Activated T-cell treated with anti-CD3 and anti-CD28 coated beads, Interleukin-2, amount 50 U/mL, for 24 hours (primary cell): ENCODE data around the gene KLHDC3.
A peak's percentile ranks its signal among the peaks of the same experiment; 100 is the strongest.

Experiments
- DNase-seq: peaks from one replicate; pipeline ENCODE4 v3.0.0-alpha.2; 2020
- H3K27ac Mint-ChIP-seq: 2 replicates; pipeline ENCODE4 v1.8.0; 2020; ENCODE audit warnings: mild to moderate bottlenecking, mixed read lengths
- H3K27me3 Mint-ChIP-seq: 2 replicates; pipeline ENCODE4 v1.8.0; 2020; ENCODE audit warnings: mixed read lengths
- H3K36me3 Mint-ChIP-seq: 2 replicates; pipeline ENCODE4 v1.8.0; 2020; ENCODE audit warnings: low read depth, mixed read lengths
- H3K4me1 Mint-ChIP-seq: 2 replicates; pipeline ENCODE4 v1.8.0; 2020; ENCODE audit warnings: low read depth, mixed read lengths
- H3K4me3 Mint-ChIP-seq: 2 replicates; pipeline ENCODE4 v1.8.0; 2020; ENCODE audit warnings: mild to moderate bottlenecking, moderate library complexity, mixed read lengths
- H3K9me3 Mint-ChIP-seq: 2 replicates; pipeline ENCODE4 v1.8.0; 2020; ENCODE audit warnings: mixed read lengths

KLHDC3 gene

GRCh38 chr6:43013843-43014433 lies at the start of gene KLHDC3, which contains the start of gene MEA1:
Gene KLHDC3, plus strand, starts transcription at chr6:43014249. Its CDS starts 2,944 bp downstream, at chr6:43017193.
Gene MEA1, minus strand, starts transcription at chr6:43013946. Its CDS starts 133 bp downstream, at chr6:43013813.
- Mint-ChIP-seq H3K4me3 (peak within 1 kb of the TSS; percentile 96), H3K27ac (peak within 1 kb of the TSS; percentile 97), H3K4me1 (peaks cover 59% of the 10 kb centered on the region), H3K27me3 (no peaks in the 10 kb centered on the region), H3K36me3 (peaks cover 81% of the 10 kb centered on the region), H3K9me3 (no peaks in the 10 kb centered on the region)
- peak; percentile 99 for DNase-seq

GRCh38 chr6:42966571-42966970 lies 47.5 kb upstream of the KLHDC3 start:
- Mint-ChIP-seq H3K9me3 (no peaks in the 10 kb centered on the region), H3K27me3 (no peaks in the 10 kb centered on the region), H3K4me3 (no peak overlapping the region), H3K4me1 (peaks cover 10% of the 10 kb centered on the region), H3K36me3 (peaks cover 51% of the 10 kb centered on the region), H3K27ac (no peak overlapping the region)
- no peak for DNase-seq

GRCh38 chr6:42967228-42967627 lies 46.8 kb upstream of the KLHDC3 start:
- Mint-ChIP-seq H3K4me3 (no peak overlapping the region), H3K4me1 (peaks cover 12% of the 10 kb centered on the region), H3K36me3 (peaks cover 45% of the 10 kb centered on the region), H3K9me3 (no peaks in the 10 kb centered on the region), H3K27me3 (no peaks in the 10 kb centered on the region), H3K27ac (no peak overlapping the region)
- DNase-seq = no peak

GRCh38 chr6:42968126-42968701 lies 45.8 kb upstream of the KLHDC3 start:
- H3K4me3 Mint-ChIP-seq = no peak overlapping the region
- H3K4me1 Mint-ChIP-seq = peaks cover 12% of the 10 kb centered on the region
- no peak overlapping the region for H3K27ac Mint-ChIP-seq
- DNase-seq = no peak
- H3K9me3 Mint-ChIP-seq = no peaks in the 10 kb centered on the region
- no peaks in the 10 kb centered on the region for H3K27me3 Mint-ChIP-seq
- peaks cover 38% of the 10 kb centered on the region for H3K36me3 Mint-ChIP-seq

GRCh38 chr6:42968783-42969182 lies 45.3 kb upstream of the KLHDC3 start:
- Mint-ChIP-seq H3K27ac (no peak overlapping the region), H3K4me1 (peaks cover 12% of the 10 kb centered on the region), H3K9me3 (no peaks in the 10 kb centered on the region), H3K36me3 (peaks cover 40% of the 10 kb centered on the region), H3K4me3 (no peak overlapping the region), H3K27me3 (no peaks in the 10 kb centered on the region)
- DNase-seq = no peak

GRCh38 chr6:42969431-42969830 lies 44.6 kb upstream of the KLHDC3 start:
- Mint-ChIP-seq H3K27ac (no peak overlapping the region), H3K4me1 (peaks cover 14% of the 10 kb centered on the region), H3K36me3 (peaks cover 41% of the 10 kb centered on the region), H3K27me3 (no peaks in the 10 kb centered on the region), H3K9me3 (no peaks in the 10 kb centered on the region), H3K4me3 (no peak overlapping the region)
- no peak for DNase-seq

- DNase-seq = no peak
- H3K27ac Mint-ChIP-seq = no peak overlapping the region
- no peak overlapping the region for H3K4me3 Mint-ChIP-seq
- no peaks in the 10 kb centered on the region for H3K27me3 Mint-ChIP-seq
- H3K4me1 Mint-ChIP-seq = peaks cover 19% of the 10 kb centered on the region
- H3K9me3 Mint-ChIP-seq = no peaks in the 10 kb centered on the region
- peaks cover 40% of the 10 kb centered on the region for H3K36me3 Mint-ChIP-seq
Observed at GRCh38 chr6:42969934-42970333, 44.1 kb upstream of the KLHDC3 start.

GRCh38 chr6:42970871-42971612 lies 43.0 kb upstream of the KLHDC3 start:
- H3K4me1 Mint-ChIP-seq = peaks cover 24% of the 10 kb centered on the region
- H3K4me3 Mint-ChIP-seq = no peak overlapping the region
- peak overlapping the region; percentile 41 for H3K27ac Mint-ChIP-seq
- H3K27me3 Mint-ChIP-seq = no peaks in the 10 kb centered on the region
- DNase-seq = no peak
- peaks cover 40% of the 10 kb centered on the region for H3K36me3 Mint-ChIP-seq
- H3K9me3 Mint-ChIP-seq = no peaks in the 10 kb centered on the region

GRCh38 chr6:42971746-42972327 lies 42.2 kb upstream of the KLHDC3 start:
- no peaks in the 10 kb centered on the region for H3K9me3 Mint-ChIP-seq
- peaks cover 41% of the 10 kb centered on the region for H3K36me3 Mint-ChIP-seq
- H3K27me3 Mint-ChIP-seq = no peaks in the 10 kb centered on the region
- H3K4me3 Mint-ChIP-seq = no peak overlapping the region
- no peak for DNase-seq
- H3K4me1 Mint-ChIP-seq = peaks cover 32% of the 10 kb centered on the region
- peak overlapping the region; percentile 41 for H3K27ac Mint-ChIP-seq

- DNase-seq = no peak
- Mint-ChIP-seq H3K36me3 (peaks cover 41% of the 10 kb centered on the region), H3K9me3 (no peaks in the 10 kb centered on the region), H3K27me3 (no peaks in the 10 kb centered on the region), H3K4me3 (no peak overlapping the region), H3K4me1 (peaks cover 40% of the 10 kb centered on the region), H3K27ac (peak overlapping the region; percentile 44)
Observed at GRCh38 chr6:42973926-42974325, 40.1 kb upstream of the KLHDC3 start.

- Mint-ChIP-seq H3K27me3 (no peaks in the 10 kb centered on the region), H3K9me3 (no peaks in the 10 kb centered on the region), H3K4me1 (peaks cover 49% of the 10 kb centered on the region), H3K27ac (peak overlapping the region; percentile 78), H3K36me3 (peaks cover 39% of the 10 kb centered on the region), H3K4me3 (peak overlapping the region; percentile 6)
- no peak for DNase-seq
Observed at GRCh38 chr6:42974919-42975505, 39.0 kb upstream of the KLHDC3 start.

- H3K4me1 Mint-ChIP-seq = peaks cover 47% of the 10 kb centered on the region
- H3K27me3 Mint-ChIP-seq = no peaks in the 10 kb centered on the region
- DNase-seq = peak; percentile 54
- peak overlapping the region; percentile 93 for H3K27ac Mint-ChIP-seq
- H3K9me3 Mint-ChIP-seq = no peaks in the 10 kb centered on the region
- peak overlapping the region; percentile 93 for H3K4me3 Mint-ChIP-seq
- peaks cover 39% of the 10 kb centered on the region for H3K36me3 Mint-ChIP-seq
Observed at GRCh38 chr6:42978487-42978838, 35.6 kb upstream of the KLHDC3 start.

GRCh38 chr6:42978839-42979522 lies 35.1 kb upstream of the KLHDC3 start, which contains the start of gene PEX6:
Gene PEX6, minus strand, starts transcription at chr6:42979181. Its CDS starts 31 bp downstream, at chr6:42979150.
- Mint-ChIP-seq H3K36me3 (peaks cover 35% of the 10 kb centered on the region), H3K4me1 (peaks cover 51% of the 10 kb centered on the region), H3K4me3 (peak within 1 kb of the TSS; percentile 93), H3K27ac (peak within 1 kb of the TSS; percentile 95), H3K27me3 (no peaks in the 10 kb centered on the region), H3K9me3 (no peaks in the 10 kb centered on the region)
- DNase-seq = peak; percentile 94
